GM19372 (cell line): Measurements from ENCODE around the gene PPFIBP2.

Experiments
- ATAC-seq: cut with Tn5 transposase; IDR thresholded peaks from one replicate; pipeline ENCODE4 v1.9.1; 2021; ENCODE audit warnings: mild to moderate bottlenecking, low read depth, moderate library complexity; ENCODE audit not compliant: unreplicated experiment

Gene PPFIBP2

GRCh38 chr11:7621090-7621489 lies 107.3 kb downstream of the PPFIBP2 start:
- ATAC-seq = no peak

- no peak for ATAC-seq
Observed at GRCh38 chr11:7621554-7621953, 107.8 kb downstream of the PPFIBP2 start.

- ATAC-seq = no peak
Observed at GRCh38 chr11:7622721-7623120, 108.9 kb downstream of the PPFIBP2 start.

GRCh38 chr11:7628660-7629059 lies 114.9 kb downstream of the PPFIBP2 start:
- ATAC-seq = no peak

GRCh38 chr11:7630002-7630401 lies 116.2 kb downstream of the PPFIBP2 start:
- ATAC-seq = no peak

GRCh38 chr11:7632211-7632610 lies 118.4 kb downstream of the PPFIBP2 start:
- no peak for ATAC-seq

GRCh38 chr11:7635137-7635536 lies 121.3 kb downstream of the PPFIBP2 start:
- ATAC-seq = no peak

GRCh38 chr11:7635708-7636107 lies 121.9 kb downstream of the PPFIBP2 start:
- ATAC-seq = no peak

GRCh38 chr11:7636350-7636749 lies 122.6 kb downstream of the PPFIBP2 start:
- no peak for ATAC-seq

- no peak for ATAC-seq
Observed at GRCh38 chr11:7637447-7638157, 123.8 kb downstream of the PPFIBP2 start.

- ATAC-seq = no peak
Observed at GRCh38 chr11:7638710-7639642, 125.2 kb downstream of the PPFIBP2 start.

GRCh38 chr11:7639643-7640025 lies 125.8 kb downstream of the PPFIBP2 start:
- no peak for ATAC-seq

GRCh38 chr11:7640816-7641215 lies 127.0 kb downstream of the PPFIBP2 start:
- ATAC-seq = no peak

GRCh38 chr11:7642747-7643146 lies 128.9 kb downstream of the PPFIBP2 start:
- ATAC-seq = no peak

GRCh38 chr11:7643314-7643713 lies 129.5 kb downstream of the PPFIBP2 start:
- ATAC-seq = no peak

- ATAC-seq = no peak
Observed at GRCh38 chr11:7645206-7645605, 131.4 kb downstream of the PPFIBP2 start.

- no peak for ATAC-seq
Observed at GRCh38 chr11:7646866-7647265, 133.1 kb downstream of the PPFIBP2 start.

GRCh38 chr11:7648264-7648663 lies 134.5 kb downstream of the PPFIBP2 start:
- ATAC-seq = no peak

GRCh38 chr11:7651140-7651551 lies 137.3 kb downstream of the PPFIBP2 start:
- no peak for ATAC-seq

GRCh38 chr11:7651700-7652099 lies 137.9 kb downstream of the PPFIBP2 start:
- ATAC-seq = no peak

GRCh38 chr11:7654195-7654705 lies 140.5 kb downstream of the PPFIBP2 start:
- no peak for ATAC-seq
